ENCODE data around the gene SRSF9. TPM values are rescaled to one million over a fixed set of nuclear protein-coding genes. Genes with fewer than 3 reads are reported as not detected.

The SRSF9 gene
- total RNA-seq, 1 donor from 2014 or later = 255 TPM

DNA sequence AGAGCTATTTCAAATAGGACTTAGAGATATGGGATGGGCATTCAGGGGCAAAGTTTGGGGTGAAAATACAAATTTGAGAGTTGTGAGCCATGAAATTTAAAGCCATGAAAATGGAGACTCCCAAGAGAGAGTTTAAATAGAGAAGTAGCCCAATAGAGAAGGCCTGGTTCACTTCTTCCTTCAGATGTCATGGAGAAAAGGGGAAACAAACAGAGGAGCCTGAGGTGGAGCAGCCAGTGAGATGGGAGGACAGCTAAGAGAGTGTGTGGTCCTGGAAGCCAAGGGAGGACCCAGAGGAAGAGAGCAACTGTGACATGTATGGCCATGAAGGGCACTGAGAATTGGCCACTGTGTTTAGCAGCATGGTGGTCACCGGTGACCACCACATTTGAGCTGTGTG, 14.1 kb upstream of the SRSF9 start:
- TF ChIP-seq, protein P1, sequence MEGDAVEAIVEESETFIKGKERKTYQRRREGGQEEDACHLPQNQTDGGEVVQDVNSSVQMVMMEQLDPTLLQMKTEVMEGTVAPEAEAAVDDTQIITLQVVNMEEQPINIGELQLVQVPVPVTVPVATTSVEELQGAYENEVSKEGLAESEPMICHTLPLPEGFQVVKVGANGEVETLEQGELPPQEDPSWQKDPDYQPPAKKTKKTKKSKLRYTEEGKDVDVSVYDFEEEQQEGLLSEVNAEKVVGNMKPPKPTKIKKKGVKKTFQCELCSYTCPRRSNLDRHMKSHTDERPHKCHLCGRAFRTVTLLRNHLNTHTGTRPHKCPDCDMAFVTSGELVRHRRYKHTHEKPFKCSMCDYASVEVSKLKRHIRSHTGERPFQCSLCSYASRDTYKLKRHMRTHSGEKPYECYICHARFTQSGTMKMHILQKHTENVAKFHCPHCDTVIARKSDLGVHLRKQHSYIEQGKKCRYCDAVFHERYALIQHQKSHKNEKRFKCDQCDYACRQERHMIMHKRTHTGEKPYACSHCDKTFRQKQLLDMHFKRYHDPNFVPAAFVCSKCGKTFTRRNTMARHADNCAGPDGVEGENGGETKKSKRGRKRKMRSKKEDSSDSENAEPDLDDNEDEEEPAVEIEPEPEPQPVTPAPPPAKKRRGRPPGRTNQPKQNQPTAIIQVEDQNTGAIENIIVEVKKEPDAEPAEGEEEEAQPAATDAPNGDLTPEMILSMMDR (IDR thresholded peaks at IDR 0.05; ENCODE audit: unreplicated experiment) = no peak
- peaks cover 7% of the 10 kb centered on the region for H3K4me1 Mint-ChIP-seq (ENCODE audit: unreplicated experiment)
- H3K27ac Mint-ChIP-seq (ENCODE audit: unreplicated experiment) = no peak overlapping the region
- peaks cover 4% of the 10 kb centered on the region for H3K27me3 Mint-ChIP-seq (ENCODE audit: unreplicated experiment)
- H3K4me3 Mint-ChIP-seq (ENCODE audit: unreplicated experiment) = no peak overlapping the region
- no peak for DNase-seq (ENCODE audit: low spot score)
- H3K36me3 Mint-ChIP-seq (ENCODE audit: low read depth, unreplicated experiment) = peaks cover 3% of the 10 kb centered on the region
- no peaks in the 10 kb centered on the region for H3K9me3 Mint-ChIP-seq (ENCODE audit: unreplicated experiment)

DNA sequence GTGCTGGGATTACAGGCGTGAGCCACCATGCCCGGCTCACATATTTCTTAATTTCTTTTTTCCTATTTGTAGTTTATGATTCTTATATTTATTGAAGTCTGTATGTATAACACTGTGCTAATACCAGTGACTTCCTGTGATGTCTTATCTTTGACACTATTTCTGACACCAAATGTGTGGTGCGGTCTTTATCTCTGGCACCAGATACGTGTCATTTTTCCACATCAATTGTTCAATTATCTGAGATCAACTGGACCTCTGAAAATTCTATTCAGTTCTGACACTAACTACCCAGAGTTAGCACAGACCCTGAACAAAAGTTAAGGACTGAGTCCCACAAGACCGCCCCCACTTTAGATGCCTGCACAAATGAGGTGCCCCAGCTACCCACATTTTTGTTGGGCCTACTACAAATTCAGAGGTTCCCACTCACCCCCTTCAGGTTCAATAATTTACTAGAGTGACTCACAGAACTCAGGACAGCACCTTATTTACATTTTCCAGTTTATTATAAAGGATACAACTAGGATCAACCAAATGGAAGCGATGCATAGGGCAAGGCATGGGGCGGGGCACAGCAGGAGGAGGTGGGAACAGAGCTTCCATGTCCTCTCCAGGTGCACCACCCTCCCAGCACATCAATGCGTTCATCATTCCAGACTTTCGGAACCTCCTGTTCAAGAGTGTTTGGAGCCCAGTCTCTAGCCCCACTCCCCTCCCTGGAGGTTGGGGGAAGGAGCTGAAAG, 11.6 kb upstream of the SRSF9 start:
- TF ChIP-seq, protein P1 (IDR thresholded peaks at IDR 0.05; ENCODE audit: unreplicated experiment) = no peak
- no peak for DNase-seq (ENCODE audit: low spot score)
- Mint-ChIP-seq H3K9me3 (ENCODE audit: unreplicated experiment) (no peaks in the 10 kb centered on the region), H3K27ac (ENCODE audit: unreplicated experiment) (no peak overlapping the region), H3K4me1 (ENCODE audit: unreplicated experiment) (peaks cover 2% of the 10 kb centered on the region), H3K36me3 (ENCODE audit: low read depth, unreplicated experiment) (peaks cover 3% of the 10 kb centered on the region), H3K4me3 (ENCODE audit: unreplicated experiment) (no peak overlapping the region), H3K27me3 (ENCODE audit: unreplicated experiment) (peaks cover 4% of the 10 kb centered on the region)

DNA sequence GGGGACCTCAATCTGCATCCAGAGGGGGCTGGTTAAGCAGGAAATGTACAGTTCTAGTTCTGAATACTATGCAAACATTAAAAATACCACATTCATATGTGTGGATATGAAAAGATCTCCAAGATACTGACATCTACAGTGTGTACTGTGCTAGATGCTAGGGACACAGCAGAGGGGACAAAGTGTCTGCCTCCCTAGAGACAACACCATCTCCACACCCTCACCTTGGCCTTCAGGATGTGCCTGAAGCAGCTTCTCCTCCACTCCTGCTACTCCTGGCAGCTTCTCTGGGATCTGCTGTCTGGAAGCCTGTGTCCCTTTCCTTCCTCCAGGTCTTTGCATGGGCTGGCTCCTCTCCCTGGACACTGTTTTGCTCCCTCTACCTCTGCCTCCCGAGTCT, 10.7 kb upstream of the SRSF9 start:
- no peak overlapping the region for H3K27ac Mint-ChIP-seq (ENCODE audit: unreplicated experiment)

DNA sequence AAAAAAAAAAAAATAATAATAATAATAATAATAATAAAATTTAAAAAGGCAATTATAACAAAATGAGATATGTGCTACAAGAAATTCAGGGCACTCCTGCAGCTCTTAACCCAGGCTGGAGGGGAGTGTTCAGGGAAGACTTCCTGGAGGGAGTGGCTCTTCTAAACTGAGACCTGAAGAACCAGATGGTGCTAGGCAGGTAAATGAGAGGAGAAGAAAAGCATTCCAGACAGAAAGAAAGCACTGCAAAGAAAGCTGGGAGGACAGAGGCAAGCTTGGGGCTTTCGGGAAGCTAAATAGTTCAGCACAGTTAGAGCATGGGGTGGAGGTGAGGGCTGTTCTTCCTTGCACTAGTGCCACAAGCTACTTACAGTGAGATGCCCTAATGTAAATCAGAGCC, 9.9 kb upstream of the SRSF9 start:
- TF ChIP-seq, protein P1 (IDR thresholded peaks at IDR 0.05; ENCODE audit: unreplicated experiment) = no peak
- DNase-seq (ENCODE audit: low spot score) = no peak
- Mint-ChIP-seq H3K4me3 (ENCODE audit: unreplicated experiment) (no peak overlapping the region), H3K27me3 (ENCODE audit: unreplicated experiment) (peaks cover 4% of the 10 kb centered on the region), H3K27ac (ENCODE audit: unreplicated experiment) (no peak overlapping the region), H3K4me1 (ENCODE audit: unreplicated experiment) (peaks cover 11% of the 10 kb centered on the region), H3K9me3 (ENCODE audit: unreplicated experiment) (no peaks in the 10 kb centered on the region), H3K36me3 (ENCODE audit: low read depth, unreplicated experiment) (peaks cover 3% of the 10 kb centered on the region)

More for the DNA sequence above, 10.7 kb upstream of the SRSF9 start:
- H3K9me3 Mint-ChIP-seq (ENCODE audit: unreplicated experiment) = no peaks in the 10 kb centered on the region
- H3K4me3 Mint-ChIP-seq (ENCODE audit: unreplicated experiment) = no peak overlapping the region
- TF ChIP-seq, protein P1 (IDR thresholded peaks at IDR 0.05; ENCODE audit: unreplicated experiment) = no peak
- H3K4me1 Mint-ChIP-seq (ENCODE audit: unreplicated experiment) = peaks cover 6% of the 10 kb centered on the region
- peaks cover 4% of the 10 kb centered on the region for H3K27me3 Mint-ChIP-seq (ENCODE audit: unreplicated experiment)
- no peak for DNase-seq (ENCODE audit: low spot score)
- H3K36me3 Mint-ChIP-seq (ENCODE audit: low read depth, unreplicated experiment) = peaks cover 3% of the 10 kb centered on the region

DNA sequence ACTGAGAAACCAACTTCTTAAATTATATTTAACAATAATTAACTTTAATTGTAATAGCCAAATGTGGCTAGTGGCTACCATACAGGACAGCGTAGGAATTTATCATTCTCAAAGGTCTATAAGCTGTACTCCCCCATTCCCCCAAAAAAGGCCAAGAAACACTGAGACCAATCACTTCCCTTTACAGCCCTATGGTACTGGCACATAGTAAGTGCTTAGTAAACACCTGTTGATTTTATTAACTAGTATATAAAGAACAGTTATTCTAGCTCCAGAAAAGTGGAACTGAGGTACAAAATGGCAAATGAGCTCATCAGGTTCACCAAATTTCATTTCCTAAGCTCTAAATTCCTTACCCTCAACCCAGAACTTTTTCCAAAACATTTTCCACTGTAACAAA, 6.1 kb upstream of the SRSF9 start:
- DNase-seq (ENCODE audit: low spot score) = no peak
- peaks cover 11% of the 10 kb centered on the region for H3K4me1 Mint-ChIP-seq (ENCODE audit: unreplicated experiment)
- H3K4me3 Mint-ChIP-seq (ENCODE audit: unreplicated experiment) = no peak overlapping the region
- TF ChIP-seq, protein P1 (IDR thresholded peaks at IDR 0.05; ENCODE audit: unreplicated experiment) = no peak
- no peaks in the 10 kb centered on the region for H3K9me3 Mint-ChIP-seq (ENCODE audit: unreplicated experiment)
- H3K27me3 Mint-ChIP-seq (ENCODE audit: unreplicated experiment) = peaks cover 6% of the 10 kb centered on the region
- H3K27ac Mint-ChIP-seq (ENCODE audit: unreplicated experiment) = no peak overlapping the region
- H3K36me3 Mint-ChIP-seq (ENCODE audit: low read depth, unreplicated experiment) = no peaks in the 10 kb centered on the region
